K562 (cell line): ENCODE data around the gene UBE2E2. TPM values are rescaled to one million over a fixed set of nuclear protein-coding genes. Genes with fewer than 3 reads are reported as not detected.

Experiments used
- ATAC-seq: fragments of 200-7000 bp; cut with Tn5 transposase; 3 replicates; pipeline ENCODE4 v1.9.1; 2020; ENCODE audit warnings: moderate library complexity
- BruUV-seq: library from RNA; stranded (reverse); fragments of 400-500 nt; replicated peaks from 2 replicates; lab custom pipeline; 2021; lab: Mats Ljungman, UMichigan
- CTCF ChIA-PET: fragments of 300-600 bp; formaldehyde crosslinking; extraction: SDS; loops from one replicate; lab custom pipeline; 2021; ENCODE audit warnings: low intra/inter-chr PET ratio; lab: Yijun Ruan, JAX
- POLR2A ChIA-PET: fragments of 300-600, 350-650 bp; sonication (Branson Sonifier 250); formaldehyde crosslinking; extraction: SDS; loops from one replicate; lab custom pipeline; 2021; ENCODE audit warnings: antibody characterized with exemption, inconsistent platforms; lab: Yijun Ruan, JAX
- DNase-seq, 4 experiments: peaks; one replicate each; pipeline versions ENCODE4 v3.0.0 to v3.0.0-alpha.2; 2011 to 2018; ENCODE audit warnings: low spot score in 3 of 4, mixed read lengths in 3 of 4; ENCODE audit errors: extremely low read depth in 1 of 4
- FAIRE-seq: peaks from 2 replicates; lab custom pipeline; 2011; peaks lifted over from hg19 to GRCh38; lab: Jason Lieb, UNC
- H2AFZ ChIP-seq: 2 replicates; pipeline ENCODE4 v1.6.0; 2011; ENCODE audit warnings: low read depth, low read length, control low read depth, inconsistent platforms
- H3K27ac ChIP-seq: fragments of 200-600 bp; 3 replicates; pipeline ENCODE4 v1.8.0; 2011; ENCODE audit warnings: low read depth, mild to moderate bottlenecking, control low read depth, inconsistent platforms, low read length, moderate library complexity, mixed read lengths; ENCODE audit errors: extremely low read depth
- H3K27me3 ChIP-seq, 2 experiments: fragments of 300-600 bp in 1 of 2; 2 replicates in 1 of 2; 3 replicates in 1 of 2; pipeline versions ENCODE4 v1.6.0 to v1.8.0; 2011; ENCODE audit warnings: inconsistent platforms in 2 of 2, low read length in 2 of 2, mild to moderate bottlenecking in 1 of 2, mixed read lengths in 1 of 2, moderate library complexity in 1 of 2; ENCODE audit not compliant: control insufficient read depth in 2 of 2, insufficient read depth in 2 of 2
- H3K36me3 ChIP-seq: fragments of 300-600 bp; 3 replicates; pipeline ENCODE4 v1.8.0; 2011; ENCODE audit warnings: mild to moderate bottlenecking, low read length, inconsistent platforms; ENCODE audit not compliant: control insufficient read depth, insufficient read depth
- H3K4me1 ChIP-seq, 2 experiments: fragments of 200-600 bp in 1 of 2; replicated peaks in 1 of 2; 2 replicates in 1 of 2; 3 replicates in 1 of 2; pipeline versions ENCODE4 v1.5.1 to v1.8.0; 2011; ENCODE audit warnings: inconsistent platforms in 2 of 2, low read length in 2 of 2, mild to moderate bottlenecking in 1 of 2, mixed read lengths in 1 of 2, moderate library complexity in 1 of 2; ENCODE audit not compliant: control insufficient read depth in 2 of 2, insufficient read depth in 2 of 2
- H3K4me2 ChIP-seq: 2 replicates; pipeline ENCODE4 v1.6.1; 2011; ENCODE audit warnings: low read length, control low read depth, inconsistent platforms, mixed read lengths; ENCODE audit not compliant: insufficient read depth
- H3K4me3 ChIP-seq: fragments of 200-600 bp; sonication (generic), shearing (Covaris generic); 2 replicates; pipeline ENCODE4 v1.5.1; 2016; ENCODE audit warnings: control low read depth, inconsistent platforms
- H3K79me2 ChIP-seq: fragments of 200-600 bp; 3 replicates; pipeline ENCODE4 v1.8.0; 2011; ENCODE audit warnings: low read length, inconsistent platforms; ENCODE audit not compliant: control insufficient read depth, insufficient read depth
- H3K9ac ChIP-seq, 2 experiments: 2 replicates each; pipeline versions ENCODE4 v1.6.0 to v1.6.1; 2011; ENCODE audit warnings: low read depth in 2 of 2, low read length in 2 of 2, control low read depth in 1 of 2, inconsistent platforms in 1 of 2, mild to moderate bottlenecking in 1 of 2, mixed read lengths in 1 of 2; ENCODE audit not compliant: insufficient read depth in 1 of 2
- H3K9me1 ChIP-seq: one replicate; pipeline ENCODE4 v1.6.0; 2011; ENCODE audit warnings: inconsistent platforms, mild to moderate bottlenecking, low read length, moderate library complexity; ENCODE audit not compliant: control insufficient read depth, insufficient read depth
- H3K9me3 ChIP-seq: replicated peaks from 2 replicates; pipeline ENCODE4 v1.5.1; 2011; ENCODE audit warnings: low read depth, low read length, inconsistent platforms; ENCODE audit not compliant: control insufficient read depth, insufficient read depth
- H4K20me1 ChIP-seq: replicated peaks from 2 replicates; pipeline ENCODE4 v1.6.1; 2011; ENCODE audit warnings: low read length, inconsistent platforms, mixed read lengths; ENCODE audit not compliant: control insufficient read depth, insufficient read depth
- ATF7 ChIP-seq: fragments of 450-650 bp; IDR thresholded peaks from 2 replicates; pipeline ENCODE4 v1.7.1; 2014; ENCODE audit warnings: mild to moderate bottlenecking, moderate library complexity
- CC2D1A ChIP-seq: fragments of 450-650 bp; IDR thresholded peaks from 2 replicates; pipeline ENCODE4 v1.6.1; 2017; ENCODE audit warnings: mild to moderate bottlenecking
- CHD4 ChIP-seq: fragments of 200-600 bp; sonication (generic); IDR thresholded peaks from 3 replicates; pipeline ENCODE4 v1.6.1; 2012; ENCODE audit warnings: low read depth, mild to moderate bottlenecking, mixed read lengths, low read length, inconsistent platforms; ENCODE audit not compliant: insufficient read depth, insufficient replicate concordance, poor library complexity, severe bottlenecking
- GTF2F1 ChIP-seq: IDR thresholded peaks from 2 replicates; pipeline ENCODE4 v1.6.1; 2011; ENCODE audit warnings: low read depth, low read length, improper control_type of control experiment
- L3MBTL2 ChIP-seq: fragments of 450-650 bp; IDR thresholded peaks from 2 replicates; pipeline ENCODE4 v1.6.1; 2016; ENCODE audit warnings: mild to moderate bottlenecking, moderate library complexity
- NCOA2 ChIP-seq, 2 experiments: fragments of 450-650 bp; IDR thresholded peaks; 2 replicates each; pipeline ENCODE4 v1.6.1; 2018; ENCODE audit warnings: mild to moderate bottlenecking in 2 of 2, moderate library complexity in 1 of 2; ENCODE audit not compliant: partially characterized antibody in 2 of 2
- PCBP2 ChIP-seq: fragments of 200-400 bp; formaldehyde crosslinking; IDR thresholded peaks from 2 replicates; pipeline ENCODE4 v1.6.1; 2018; ENCODE audit warnings: low read length, low read depth, mild to moderate bottlenecking, moderate library complexity; ENCODE audit not compliant: poor library complexity, severe bottlenecking
- POU5F1 ChIP-seq: fragments of 150-350 bp; IDR thresholded peaks from 2 replicates; pipeline ENCODE4 v1.6.1; 2014; ENCODE audit warnings: borderline replicate concordance, low read length, low read depth, mild to moderate bottlenecking; ENCODE audit not compliant: partially characterized antibody
- SMC3 ChIP-seq: conservative IDR thresholded peaks from 2 replicates; pipeline ENCODE4 v1.6.1; 2011; ENCODE audit warnings: low read depth, low read length, improper control_type of control experiment; ENCODE audit not compliant: insufficient read depth
- ZNF589 ChIP-seq: fragments of 200-800 bp; sonication (Bioruptor generic); IDR thresholded peaks from 2 replicates; pipeline ENCODE4 v1.6.1; 2016; ENCODE audit warnings: low read depth, missing genetic modification characterization, missing compliant biosample characterization
- WGBS: fragments of 100-300 bp; shearing (Covaris generic); methylation state at CpG from one replicate; pipeline ENCODE4 v1.1.6; 2016; ENCODE audit warnings: low coverage, mixed read lengths; ENCODE audit not compliant: insufficient coverage; ENCODE audit errors: missing lambda C conversion rate; 5-methylcytosine and 5-hydroxymethylcytosine counted together
- in situ Hi-C: fragments of 300-500 bp; cut with MboI; formaldehyde crosslinking; loops from 4 replicates; pipeline ENCODE4 v1.15.0; 2018; ENCODE audit warnings: inconsistent platforms, mixed read lengths
- intact Hi-C: fragments of 100-400 bp; cut with micrococcal nuclease; formaldehyde crosslinking; loops from 2 replicates; pipeline ENCODE4 v1.14.2; 2022
- polyA plus RNA-seq, 8 experiments: library from polyadenylated mRNA; depleted of rRNA in 4 of 8; stranded (reverse) in 5 of 8; unstranded in 3 of 8; fragments of >200 nt; fragmentation: Nextera tagmentation in 2 of 8; fragmentation: Illumina TruSeq in 1 of 8; extraction: Ambion mirVana in 2 of 8; extraction: Trizol in 1 of 8; gene quantifications; 2 replicates each; pipeline versions ENCODE4 v1.2.1 to v1.2.3, GENCODE V29; 2011 to 2014; ENCODE audit warnings: inconsistent platforms in 1 of 8, missing spikeins in 1 of 8
- total RNA-seq, 7 experiments: library from RNA; depleted of rRNA in 6 of 7; stranded (reverse); fragments of >200 nt in 6 of 7; fragmentation: Illumina TruSeq in 2 of 7; extraction: Trizol in 2 of 7; gene quantifications; 2 replicates each; pipeline versions ENCODE4 v1.2.1 to v1.2.3, GENCODE V29; 2011 to 2021; ENCODE audit warnings: low replicate concordance in 1 of 7
- TF ChIP-seq, protein P1 (sequence below), 2 experiments: fragments of 450-650 bp; IDR thresholded peaks; 2 replicates each; pipeline ENCODE4 v1.6.1; 2016; ENCODE audit warnings: mild to moderate bottlenecking in 2 of 2, borderline replicate concordance in 1 of 2, low read depth in 1 of 2, moderate library complexity in 1 of 2
- TF ChIP-seq, protein P2 (sequence below): sonication (generic); formaldehyde crosslinking; IDR thresholded peaks from 2 replicates; pipeline ENCODE4 v1.8.0; 2022; ENCODE audit warnings: mild to moderate bottlenecking, missing genetic modification reagents

The UBE2E2 gene
- total and polyA plus RNA-seq, 9 of the 15 experiments (the other 6 are each of a cell fraction or from before 2014, with no cell fraction given): 0.22 to 5.1 (median 1.9) TPM

DNA sequence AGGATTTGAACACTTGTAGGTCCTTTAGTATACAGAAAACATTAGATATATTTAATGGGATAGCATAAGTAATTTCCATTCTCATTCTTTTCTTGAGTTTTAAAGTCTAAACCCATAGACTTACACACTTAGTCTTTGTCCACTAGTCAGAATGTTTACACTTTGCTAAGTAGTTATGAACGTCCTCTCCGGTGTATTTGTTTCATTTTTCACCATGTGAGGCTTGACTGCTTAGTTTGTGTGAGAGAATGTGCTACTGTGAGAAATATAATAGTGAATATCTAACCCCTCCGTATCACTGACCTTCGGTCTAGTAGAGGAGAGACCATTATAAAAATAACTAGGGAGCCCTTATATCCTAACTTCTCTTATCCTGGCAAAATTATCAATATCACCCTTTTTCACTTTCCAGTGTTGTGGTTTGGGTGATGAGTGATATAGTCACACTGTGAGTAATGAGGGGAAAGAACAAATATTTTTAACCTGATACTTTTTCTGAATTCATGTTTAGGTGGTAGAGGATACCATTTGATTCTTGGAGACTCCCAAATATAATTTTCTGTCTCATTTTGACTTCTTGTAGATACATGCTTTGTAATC is 122.4 kb downstream of the UBE2E2 start:
- POLR2A ChIA-PET: no interaction called here
- Histone ChIP-seq H3K4me2 (no peak overlapping the region), H3K4me3 (no peak overlapping the region), H3K4me1 (no peaks in the 10 kb centered on the region), H4K20me1 (no peaks in the 10 kb centered on the region), H3K9me1 (no peaks in the 10 kb centered on the region), H3K9me3 (no peaks in the 10 kb centered on the region), H3K27ac (no peak overlapping the region), H3K27me3 (no peaks in the 10 kb centered on the region), H2AFZ (no peak overlapping the region), H3K79me2 (no peaks in the 10 kb centered on the region), H3K36me3 (no peaks in the 10 kb centered on the region), H3K9ac (no peak overlapping the region)
- no TSS peak for BruUV-seq
- FAIRE-seq: no peak
- DNase-seq: no peak
- intact Hi-C loops: no loop called here
- in situ Hi-C loops: no loop called here
- WGBS: 3% methylated on average over 4 of the region's 4 CpGs
- no peak for ATAC-seq
- CTCF ChIA-PET: no interaction called here
- TF ChIP-seq GTF2F1 (no peak), ATF7 (no peak), NCOA2 (IDR thresholded peaks at IDR 0.05; ENCODE audit: partially characterized antibody in 2 of 2) (no peak), ZNF589 (CRISPR knock-in tag) (no peak), CHD4 (no peak), PCBP2 (no peak), CC2D1A (no peak), SMC3 (no peak), L3MBTL2 (no peak), POU5F1 (no peak)
- TF ChIP-seq, protein P1, sequence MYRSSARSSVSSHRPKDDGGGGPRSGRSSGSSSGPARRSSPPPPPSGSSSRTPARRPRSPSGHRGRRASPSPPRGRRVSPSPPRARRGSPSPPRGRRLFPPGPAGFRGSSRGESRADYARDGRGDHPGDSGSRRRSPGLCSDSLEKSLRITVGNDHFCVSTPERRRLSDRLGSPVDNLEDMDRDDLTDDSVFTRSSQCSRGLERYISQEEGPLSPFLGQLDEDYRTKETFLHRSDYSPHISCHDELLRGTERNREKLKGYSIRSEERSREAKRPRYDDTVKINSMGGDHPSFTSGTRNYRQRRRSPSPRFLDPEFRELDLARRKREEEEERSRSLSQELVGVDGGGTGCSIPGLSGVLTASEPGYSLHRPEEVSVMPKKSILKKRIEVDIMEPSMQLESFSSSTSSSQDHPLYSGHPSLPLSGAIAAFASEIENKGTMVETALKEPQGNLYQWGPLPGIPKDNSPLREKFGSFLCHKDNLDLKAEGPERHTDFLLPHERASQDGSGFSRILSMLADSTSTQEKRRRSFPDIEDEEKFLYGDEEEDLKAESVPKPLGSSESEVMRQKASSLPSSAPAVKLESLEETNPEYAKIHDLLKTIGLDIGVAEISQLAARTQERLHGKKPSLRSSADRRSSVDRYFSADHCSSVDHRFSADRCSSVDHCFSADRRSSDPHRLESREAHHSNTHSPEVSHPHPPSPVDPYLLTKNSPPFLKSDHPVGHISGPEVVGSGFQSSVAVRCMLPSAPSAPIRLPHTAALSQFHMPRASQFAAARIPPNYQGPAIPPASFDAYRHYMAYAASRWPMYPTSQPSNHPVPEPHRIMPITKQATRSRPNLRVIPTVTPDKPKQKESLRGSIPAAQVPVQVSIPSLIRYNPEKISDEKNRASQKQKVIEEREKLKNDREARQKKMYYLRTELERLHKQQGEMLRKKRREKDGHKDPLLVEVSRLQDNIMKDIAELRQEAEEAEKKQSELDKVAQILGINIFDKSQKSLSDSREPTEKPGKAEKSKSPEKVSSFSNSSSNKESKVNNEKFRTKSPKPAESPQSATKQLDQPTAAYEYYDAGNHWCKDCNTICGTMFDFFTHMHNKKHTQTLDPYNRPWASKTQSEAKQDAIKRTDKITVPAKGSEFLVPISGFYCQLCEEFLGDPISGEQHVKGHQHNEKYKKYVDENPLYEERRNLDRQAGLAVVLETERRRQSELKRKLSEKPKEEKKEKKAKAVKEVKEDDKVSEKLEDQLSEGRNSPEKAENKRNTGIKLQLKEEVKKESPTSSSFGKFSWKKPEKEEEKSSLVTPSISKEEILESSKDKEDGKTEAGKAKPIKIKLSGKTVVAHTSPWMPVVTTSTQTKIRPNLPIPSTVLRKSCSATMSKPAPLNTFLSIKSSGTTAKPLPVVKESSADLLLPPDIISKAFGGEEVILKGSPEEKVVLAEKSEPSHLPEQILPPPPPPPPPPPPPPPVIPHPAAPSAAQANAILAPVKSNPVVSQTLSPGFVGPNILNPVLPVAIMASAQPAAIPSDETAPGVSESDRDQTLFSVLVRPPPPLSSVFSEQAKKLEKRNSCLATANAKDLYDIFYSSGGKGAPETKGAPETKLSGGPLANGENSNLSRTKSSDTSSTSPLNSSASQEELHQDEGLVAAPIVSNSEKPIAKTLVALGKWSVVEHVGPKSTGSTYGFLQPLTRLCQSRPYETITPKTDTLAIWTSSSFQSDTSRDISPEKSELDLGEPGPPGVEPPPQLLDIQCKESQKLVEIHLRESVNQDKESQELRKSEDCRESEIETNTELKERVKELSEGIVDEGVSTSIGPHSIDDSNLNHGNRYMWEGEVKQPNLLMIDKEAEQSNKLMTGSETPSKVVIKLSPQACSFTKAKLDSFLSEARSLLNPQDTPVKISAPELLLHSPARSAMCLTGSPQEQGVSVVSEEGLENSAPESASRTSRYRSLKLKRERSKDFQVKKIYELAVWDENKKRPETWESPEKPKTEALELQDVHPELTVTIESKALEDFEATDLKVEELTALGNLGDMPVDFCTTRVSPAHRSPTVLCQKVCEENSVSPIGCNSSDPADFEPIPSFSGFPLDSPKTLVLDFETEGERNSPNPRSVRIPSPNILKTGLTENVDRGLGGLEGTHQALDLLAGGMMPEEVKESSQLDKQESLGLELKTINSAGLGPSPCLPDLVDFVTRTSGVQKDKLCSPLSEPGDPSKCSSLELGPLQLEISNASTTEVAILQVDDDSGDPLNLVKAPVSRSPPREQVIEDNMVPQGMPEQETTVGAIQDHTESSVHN (IDR thresholded peaks at IDR 0.05; ENCODE audit: borderline replicate concordance in 1 of 2, low read depth in 1 of 2): no peak
- TF ChIP-seq, protein P2, sequence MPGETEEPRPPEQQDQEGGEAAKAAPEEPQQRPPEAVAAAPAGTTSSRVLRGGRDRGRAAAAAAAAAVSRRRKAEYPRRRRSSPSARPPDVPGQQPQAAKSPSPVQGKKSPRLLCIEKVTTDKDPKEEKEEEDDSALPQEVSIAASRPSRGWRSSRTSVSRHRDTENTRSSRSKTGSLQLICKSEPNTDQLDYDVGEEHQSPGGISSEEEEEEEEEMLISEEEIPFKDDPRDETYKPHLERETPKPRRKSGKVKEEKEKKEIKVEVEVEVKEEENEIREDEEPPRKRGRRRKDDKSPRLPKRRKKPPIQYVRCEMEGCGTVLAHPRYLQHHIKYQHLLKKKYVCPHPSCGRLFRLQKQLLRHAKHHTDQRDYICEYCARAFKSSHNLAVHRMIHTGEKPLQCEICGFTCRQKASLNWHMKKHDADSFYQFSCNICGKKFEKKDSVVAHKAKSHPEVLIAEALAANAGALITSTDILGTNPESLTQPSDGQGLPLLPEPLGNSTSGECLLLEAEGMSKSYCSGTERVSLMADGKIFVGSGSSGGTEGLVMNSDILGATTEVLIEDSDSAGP (CRISPR knock-in tag): no peak
